Loucy (cell line): ENCODE data around the gene CWH43.
"Not testable (repeated sequence)": the region's sequence is repeated elsewhere in the genome, so short reads cannot be mapped to it uniquely, and the experiment has no call there.

ENCODE experiments used
- EZH2phosphoT487 ChIP-seq: fragments of 200-600 bp; IDR thresholded peaks from 2 replicates; pipeline ENCODE4 v1.6.1; 2018; ENCODE audit warnings: antibody characterized with exemption, mild to moderate bottlenecking, moderate library complexity, borderline replicate concordance
- TF ChIP-seq, protein P1 (sequence below): fragments of 200-600 bp; sonication (generic); conservative IDR thresholded peaks from 2 replicates; pipeline ENCODE4 v1.5.1; 2014; ENCODE audit warnings: mild to moderate bottlenecking, antibody characterized with exemption, low read length

DNA sequence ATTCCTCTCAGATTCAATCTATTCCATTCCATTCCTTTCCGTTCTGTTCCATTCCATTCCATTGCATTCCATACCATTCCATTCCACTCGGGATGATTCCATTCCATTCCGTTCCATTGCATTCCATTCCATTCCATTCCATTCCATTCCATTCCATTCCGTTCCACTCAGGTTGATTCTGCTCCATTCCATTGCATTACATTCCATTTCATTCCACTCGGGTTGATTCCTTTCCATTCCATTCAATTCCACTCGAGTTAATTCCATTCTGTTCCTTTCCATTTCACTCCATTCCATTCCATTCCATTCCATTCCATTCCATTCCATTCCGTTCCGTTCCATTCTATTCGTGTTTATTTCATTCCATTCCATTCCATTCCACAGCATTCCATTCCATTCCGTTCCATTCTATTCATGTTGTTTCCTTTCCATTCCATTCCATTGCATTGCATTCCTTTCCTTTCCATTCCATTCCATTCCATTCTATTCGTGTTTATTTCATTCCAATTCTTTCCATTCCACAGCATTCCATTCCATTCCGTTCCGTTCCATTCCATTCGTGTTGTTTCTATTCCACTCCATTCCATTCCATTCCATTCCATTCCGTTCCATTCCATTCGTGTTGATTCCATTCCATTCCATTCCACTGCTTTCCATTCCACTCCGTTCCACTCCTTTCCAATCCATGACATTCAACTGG lies 118.3 kb downstream of the CWH43 start:
- TF ChIP-seq, protein P1, sequence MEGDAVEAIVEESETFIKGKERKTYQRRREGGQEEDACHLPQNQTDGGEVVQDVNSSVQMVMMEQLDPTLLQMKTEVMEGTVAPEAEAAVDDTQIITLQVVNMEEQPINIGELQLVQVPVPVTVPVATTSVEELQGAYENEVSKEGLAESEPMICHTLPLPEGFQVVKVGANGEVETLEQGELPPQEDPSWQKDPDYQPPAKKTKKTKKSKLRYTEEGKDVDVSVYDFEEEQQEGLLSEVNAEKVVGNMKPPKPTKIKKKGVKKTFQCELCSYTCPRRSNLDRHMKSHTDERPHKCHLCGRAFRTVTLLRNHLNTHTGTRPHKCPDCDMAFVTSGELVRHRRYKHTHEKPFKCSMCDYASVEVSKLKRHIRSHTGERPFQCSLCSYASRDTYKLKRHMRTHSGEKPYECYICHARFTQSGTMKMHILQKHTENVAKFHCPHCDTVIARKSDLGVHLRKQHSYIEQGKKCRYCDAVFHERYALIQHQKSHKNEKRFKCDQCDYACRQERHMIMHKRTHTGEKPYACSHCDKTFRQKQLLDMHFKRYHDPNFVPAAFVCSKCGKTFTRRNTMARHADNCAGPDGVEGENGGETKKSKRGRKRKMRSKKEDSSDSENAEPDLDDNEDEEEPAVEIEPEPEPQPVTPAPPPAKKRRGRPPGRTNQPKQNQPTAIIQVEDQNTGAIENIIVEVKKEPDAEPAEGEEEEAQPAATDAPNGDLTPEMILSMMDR = not testable (repeated sequence)
- TF ChIP-seq EZH2phosphoT487 = not testable (repeated sequence)
